ENCODE data around the gene GBP5.

GRCh38 chr1:89261926-89262515, 10.6 kb downstream of the GBP5 start:
- TF ChIP-seq TAF1 (IDR thresholded peaks at IDR 0.05; ENCODE audit: borderline replicate concordance, low read depth, low read length) (no peak), RFX5 (IDR thresholded peaks at IDR 0.05; ENCODE audit: low read length) (no peak), SMC3 (IDR thresholded peaks at IDR 0.05; ENCODE audit: low read depth, low read length) (no peak), RXRA (IDR thresholded peaks at IDR 0.05; ENCODE audit: borderline replicate concordance, low read depth) (no peak)

All from SK-N-SH (cell line).